WTC11 (cell line): ENCODE measurements around the gene NUP93. TPM values are rescaled to one million over a fixed set of nuclear protein-coding genes. Genes with fewer than 3 reads are reported as not detected.

Experiments used
- ATAC-seq: fragments of 200-7000 bp; cut with Tn5 transposase; 2 replicates; pipeline ENCODE4 v1.10.0; 2021; ENCODE audit warnings: mild to moderate bottlenecking, moderate library complexity
- CTCF ChIA-PET: fragments of 300-600 bp; sonication (Branson Sonifier 250); formaldehyde crosslinking; loops from one replicate; lab custom pipeline; 2021; ENCODE audit warnings: antibody characterized with exemption; lab: Charles Lee
- POLR2A ChIA-PET: fragments of 350-600 bp; sonication (Branson Sonifier 250); formaldehyde crosslinking; loops from one replicate; lab custom pipeline; 2021; ENCODE audit warnings: antibody characterized with exemption; lab: Charles Lee
- DNase-seq: peaks from one replicate; pipeline ENCODE4 v3.0.0; 2021; ENCODE audit warnings: low spot score
- H3K27ac Mint-ChIP-seq: 2 replicates; pipeline ENCODE4 v1.8.0; 2021; ENCODE audit warnings: mixed read lengths
- H3K27me3 Mint-ChIP-seq: 2 replicates; pipeline ENCODE4 v1.8.0; 2021; ENCODE audit warnings: low read depth, mild to moderate bottlenecking, moderate library complexity, mixed read lengths
- H3K36me3 Mint-ChIP-seq: 2 replicates; pipeline ENCODE4 v1.8.0; 2021; ENCODE audit warnings: mixed read lengths
- H3K4me1 Mint-ChIP-seq: 2 replicates; pipeline ENCODE4 v1.8.0; 2022; ENCODE audit warnings: mixed read lengths
- H3K4me3 Mint-ChIP-seq: 2 replicates; pipeline ENCODE4 v1.8.0; 2021; ENCODE audit warnings: mild to moderate bottlenecking, moderate library complexity, mixed read lengths
- H3K9me3 Mint-ChIP-seq: 2 replicates; pipeline ENCODE4 v1.8.0; 2021; ENCODE audit warnings: mixed read lengths
- ATF2 ChIP-seq: sonication (generic); formaldehyde crosslinking; IDR thresholded peaks from 2 replicates; pipeline ENCODE4 v1.8.1; 2022; ENCODE audit warnings: low read depth, missing genetic modification reagents, borderline replicate concordance
- ATF6 ChIP-seq: sonication (generic); formaldehyde crosslinking; IDR thresholded peaks from 2 replicates; pipeline ENCODE4 v1.8.1; 2023; ENCODE audit warnings: mild to moderate bottlenecking, missing genetic modification reagents
- E2F4 ChIP-seq: sonication (generic); formaldehyde crosslinking; IDR thresholded peaks from 2 replicates; pipeline ENCODE4 v1.8.1; 2022; ENCODE audit warnings: low read depth, mild to moderate bottlenecking, moderate library complexity, missing genetic modification reagents, borderline replicate concordance
- EMX1 ChIP-seq: fragments of 250-450 bp; sonication (Bioruptor Pico); IDR thresholded peaks from 2 replicates; pipeline ENCODE4 v1.8.0; 2021; ENCODE audit warnings: mild to moderate bottlenecking
- IRF1 ChIP-seq: sonication (generic); formaldehyde crosslinking; IDR thresholded peaks from 2 replicates; pipeline ENCODE4 v1.8.0; 2023; ENCODE audit warnings: missing genetic modification reagents
- MLX ChIP-seq: sonication (generic); formaldehyde crosslinking; IDR thresholded peaks from 2 replicates; pipeline ENCODE4 v1.8.1; 2023; ENCODE audit warnings: mild to moderate bottlenecking, missing genetic modification reagents, moderate library complexity
- NFE2L1 ChIP-seq: sonication (generic); formaldehyde crosslinking; IDR thresholded peaks from 2 replicates; pipeline ENCODE4 v1.8.1; 2023; ENCODE audit warnings: missing genetic modification reagents
- NR1H2 ChIP-seq: sonication (generic); formaldehyde crosslinking; IDR thresholded peaks from 2 replicates; pipeline ENCODE4 v1.9.0; 2021; ENCODE audit warnings: mild to moderate bottlenecking, moderate library complexity, missing genetic modification reagents
- OVOL2 ChIP-seq: fragments of 250-450 bp; sonication (Bioruptor Pico); IDR thresholded peaks from 2 replicates; pipeline ENCODE4 v1.9.0; 2021; ENCODE audit warnings: mild to moderate bottlenecking, borderline replicate concordance
- PRRX2 ChIP-seq: fragments of 250-450 bp; sonication (Bioruptor Pico); IDR thresholded peaks from 2 replicates; pipeline ENCODE4 v1.8.0; 2021; ENCODE audit warnings: mild to moderate bottlenecking
- RORB ChIP-seq: fragments of 250-450 bp; sonication (Bioruptor Pico); IDR thresholded peaks from 2 replicates; pipeline ENCODE4 v1.9.0; 2021; ENCODE audit warnings: mild to moderate bottlenecking
- TP53 ChIP-seq: sonication (generic); formaldehyde crosslinking; IDR thresholded peaks from 2 replicates; pipeline ENCODE4 v1.8.1; 2023; ENCODE audit warnings: mild to moderate bottlenecking, missing genetic modification reagents
- ZBTB21 ChIP-seq: sonication (generic); formaldehyde crosslinking; IDR thresholded peaks from 2 replicates; pipeline ENCODE4 v1.8.1; 2023; ENCODE audit warnings: mild to moderate bottlenecking, missing genetic modification reagents, borderline replicate concordance
- ZNF263 ChIP-seq: sonication (generic); formaldehyde crosslinking; IDR thresholded peaks from 2 replicates; pipeline ENCODE4 v1.8.1; 2022; ENCODE audit warnings: low read depth, mild to moderate bottlenecking, moderate library complexity, missing genetic modification reagents
- ZNF317 ChIP-seq: sonication (generic); formaldehyde crosslinking; IDR thresholded peaks from 2 replicates; pipeline ENCODE4 v1.8.1; 2023; ENCODE audit warnings: low read depth, mild to moderate bottlenecking, moderate library complexity, missing genetic modification reagents, borderline replicate concordance
- ZNF512 ChIP-seq: sonication (generic); formaldehyde crosslinking; IDR thresholded peaks from 2 replicates; pipeline ENCODE4 v1.8.1; 2022; ENCODE audit warnings: missing genetic modification reagents, borderline replicate concordance
- ZNF532 ChIP-seq: fragments of 250-450 bp; sonication (Bioruptor Pico); IDR thresholded peaks from 2 replicates; pipeline ENCODE4 v1.9.0; 2021; ENCODE audit warnings: mild to moderate bottlenecking, borderline replicate concordance
- ZSCAN18 ChIP-seq: fragments of 250-450 bp; sonication (Bioruptor Pico); IDR thresholded peaks from 2 replicates; pipeline ENCODE4 v2.1.2; 2022; ENCODE audit warnings: mild to moderate bottlenecking, moderate library complexity
- total RNA-seq: library from RNA; stranded (reverse); gene quantifications from 3 replicates; pipeline ENCODE4 v1.2.3, GENCODE V29; 2021

Gene NUP93
- total RNA-seq, 1 experiment from 2014 or later = 185 TPM

GRCh38 chr16:56691885-56692284 lies 38.0 kb upstream of the NUP93 start:
- peaks cover 7% of the 10 kb centered on the region for H3K4me1 Mint-ChIP-seq
- POLR2A ChIA-PET = interaction anchor here (0.5 kb wide), 1 partner anchor 239 kb away, joined by 3 read pairs; no protein-coding TSS in a partner anchor

More at GRCh38 chr16:56691885-56692284, 38.0 kb upstream of the NUP93 start:
- CTCF ChIA-PET = interaction anchor here (1.4 to 1.5 kb wide), 2 partner anchors 10 to 91 kb away, joined by 4 to 5 read pairs; no protein-coding TSS in a partner anchor
- DNase-seq (no peak), ATAC-seq (peak; percentile 94)
- TF ChIP-seq E2F4 (CRISPR knock-in tag) = no peak
- TF ChIP-seq ZNF317 (CRISPR knock-in tag) = no peak
- no peak for TF ChIP-seq OVOL2
- TF ChIP-seq ATF6 (CRISPR knock-in tag) = no peak
- no peak for TF ChIP-seq RORB
- no peak for TF ChIP-seq MLX (CRISPR knock-in tag)
- no peak for TF ChIP-seq ZNF532
- no peak for TF ChIP-seq IRF1 (CRISPR knock-in tag)
- no peak for TF ChIP-seq EMX1 (CRISPR knock-in tag)
- no peak for TF ChIP-seq ZNF512 (CRISPR knock-in tag)
- no peak for TF ChIP-seq TP53 (CRISPR knock-in tag)
- TF ChIP-seq ZNF263 (CRISPR knock-in tag) = no peak
- TF ChIP-seq NR1H2 = no peak
- TF ChIP-seq ATF2 (CRISPR knock-in tag) = no peak
- TF ChIP-seq ZBTB21 (CRISPR knock-in tag) = no peak
- TF ChIP-seq ZSCAN18 = no peak
- no peak for TF ChIP-seq PRRX2 (CRISPR knock-in tag)
- TF ChIP-seq NFE2L1 (CRISPR knock-in tag) = no peak
- peaks cover 7% of the 10 kb centered on the region for H3K9me3 Mint-ChIP-seq
- H3K36me3 Mint-ChIP-seq = peaks cover 2% of the 10 kb centered on the region
- H3K27me3 Mint-ChIP-seq = no peaks in the 10 kb centered on the region
- H3K27ac Mint-ChIP-seq = 0 out of 2 replicates have a peak overlapping the region, but pooled peaks have one; percentile 15
- H3K4me3 Mint-ChIP-seq = no peak overlapping the region
